KMS-11 (cell line): ENCODE data around the gene ZAP70.

Experiments used
- H2AFZ ChIP-seq: fragments of 200-600 bp; sonication (generic); 2 replicates; pipeline ENCODE4 v1.6.1; 2016; ENCODE audit warnings: antibody characterized with exemption, mixed run types, low read depth
- H3K27ac ChIP-seq: fragments of 200-600 bp; sonication (generic); 2 replicates; pipeline ENCODE4 v1.6.1; 2016; ENCODE audit warnings: mild to moderate bottlenecking, mixed run types
- H3K27me3 ChIP-seq: fragments of 200-600 bp; sonication (generic); 2 replicates; pipeline ENCODE4 v1.6.1; 2017; ENCODE audit warnings: mild to moderate bottlenecking, low read depth, mixed run types, moderate library complexity; ENCODE audit not compliant: insufficient read depth
- H3K36me3 ChIP-seq: fragments of 200-600 bp; sonication (generic); 2 replicates; pipeline ENCODE4 v1.6.1; 2017; ENCODE audit warnings: mild to moderate bottlenecking, mixed run types; ENCODE audit not compliant: insufficient read depth
- H3K4me1 ChIP-seq: fragments of 200-600 bp; sonication (generic); 2 replicates; pipeline ENCODE4 v1.6.1; 2016; ENCODE audit warnings: mild to moderate bottlenecking, low read depth, mixed run types; ENCODE audit not compliant: poor library complexity, severe bottlenecking
- H3K4me2 ChIP-seq: fragments of 200-600 bp; sonication (generic); 2 replicates; pipeline ENCODE4 v1.7.0; 2016; ENCODE audit warnings: mild to moderate bottlenecking, mixed run types
- H3K4me3 ChIP-seq: fragments of 200-600 bp; sonication (generic); IDR thresholded peaks from 2 replicates; pipeline ENCODE4 v1.6.1; 2017; ENCODE audit warnings: low read depth, low read length, mixed read lengths; ENCODE audit not compliant: insufficient read depth
- H3K79me2 ChIP-seq: fragments of 200-600 bp; sonication (generic); 2 replicates; pipeline ENCODE4 v1.6.1; 2016; ENCODE audit warnings: low read depth, mixed run types; ENCODE audit not compliant: insufficient read depth
- H3K9ac ChIP-seq: fragments of 200-600 bp; sonication (generic); 2 replicates; pipeline ENCODE4 v1.6.1; 2016; ENCODE audit warnings: mild to moderate bottlenecking, mixed run types
- H4K20me1 ChIP-seq: fragments of 200-600 bp; sonication (generic); 2 replicates; pipeline ENCODE4 v1.6.1; 2016; ENCODE audit warnings: mild to moderate bottlenecking, mixed run types; ENCODE audit not compliant: insufficient read depth
- TF ChIP-seq, protein P1 (sequence below): fragments of 200-600 bp; sonication (generic); conservative IDR thresholded peaks from 2 replicates; pipeline ENCODE4 v1.6.1; 2017; ENCODE audit warnings: low read depth, mild to moderate bottlenecking, antibody characterized with exemption, low read length, moderate library complexity, mixed read lengths

ZAP70 gene

DNA sequence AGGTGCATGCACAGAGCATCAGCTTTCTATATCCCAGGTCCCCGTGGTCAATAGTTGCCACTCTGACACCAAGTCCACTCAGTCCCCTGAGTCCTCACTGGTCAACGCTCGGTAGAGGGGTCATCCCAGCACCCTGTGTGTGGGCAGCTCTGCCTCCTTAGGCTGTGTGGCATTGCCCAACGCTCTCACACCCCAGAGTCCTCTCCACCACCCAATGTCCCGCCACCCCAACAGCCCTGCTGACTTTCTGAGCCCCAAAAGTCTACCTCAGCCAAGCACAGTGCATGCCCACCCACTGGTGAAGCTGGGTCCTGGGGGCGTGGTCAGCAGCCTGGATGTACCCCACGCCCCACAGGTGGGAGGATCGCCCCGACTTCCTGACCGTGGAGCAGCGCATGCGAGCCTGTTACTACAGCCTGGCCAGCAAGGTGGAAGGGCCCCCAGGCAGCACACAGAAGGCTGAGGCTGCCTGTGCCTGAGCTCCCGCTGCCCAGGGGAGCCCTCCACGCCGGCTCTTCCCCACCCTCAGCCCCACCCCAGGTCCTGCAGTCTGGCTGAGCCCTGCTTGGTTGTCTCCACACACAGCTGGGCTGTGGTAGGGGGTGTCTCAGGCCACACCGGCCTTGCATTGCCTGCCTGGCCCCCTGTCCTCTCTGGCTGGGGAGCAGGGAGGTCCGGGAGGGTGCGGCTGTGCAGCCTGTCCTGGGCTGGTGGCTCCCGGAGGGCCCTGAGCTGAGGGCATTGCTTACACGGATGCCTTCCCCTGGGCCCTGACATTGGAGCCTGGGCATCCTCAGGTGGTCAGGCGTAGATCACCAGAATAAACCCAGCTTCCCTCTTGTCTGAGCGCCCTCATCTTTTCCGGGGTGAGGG, 25.9 kb downstream of the ZAP70 start:
- TF ChIP-seq, protein P1, sequence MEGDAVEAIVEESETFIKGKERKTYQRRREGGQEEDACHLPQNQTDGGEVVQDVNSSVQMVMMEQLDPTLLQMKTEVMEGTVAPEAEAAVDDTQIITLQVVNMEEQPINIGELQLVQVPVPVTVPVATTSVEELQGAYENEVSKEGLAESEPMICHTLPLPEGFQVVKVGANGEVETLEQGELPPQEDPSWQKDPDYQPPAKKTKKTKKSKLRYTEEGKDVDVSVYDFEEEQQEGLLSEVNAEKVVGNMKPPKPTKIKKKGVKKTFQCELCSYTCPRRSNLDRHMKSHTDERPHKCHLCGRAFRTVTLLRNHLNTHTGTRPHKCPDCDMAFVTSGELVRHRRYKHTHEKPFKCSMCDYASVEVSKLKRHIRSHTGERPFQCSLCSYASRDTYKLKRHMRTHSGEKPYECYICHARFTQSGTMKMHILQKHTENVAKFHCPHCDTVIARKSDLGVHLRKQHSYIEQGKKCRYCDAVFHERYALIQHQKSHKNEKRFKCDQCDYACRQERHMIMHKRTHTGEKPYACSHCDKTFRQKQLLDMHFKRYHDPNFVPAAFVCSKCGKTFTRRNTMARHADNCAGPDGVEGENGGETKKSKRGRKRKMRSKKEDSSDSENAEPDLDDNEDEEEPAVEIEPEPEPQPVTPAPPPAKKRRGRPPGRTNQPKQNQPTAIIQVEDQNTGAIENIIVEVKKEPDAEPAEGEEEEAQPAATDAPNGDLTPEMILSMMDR, result no peak
- Histone ChIP-seq H3K9ac (no peak overlapping the region), H3K4me3 (no peak overlapping the region), H3K4me2 (no peak overlapping the region), H3K27me3 (no peaks in the 10 kb centered on the region), H4K20me1 (no peaks in the 10 kb centered on the region), H3K4me1 (no peaks in the 10 kb centered on the region), H3K27ac (no peak overlapping the region), H3K79me2 (no peaks in the 10 kb centered on the region), H3K36me3 (no peaks in the 10 kb centered on the region), H2AFZ (no peak overlapping the region)

DNA sequence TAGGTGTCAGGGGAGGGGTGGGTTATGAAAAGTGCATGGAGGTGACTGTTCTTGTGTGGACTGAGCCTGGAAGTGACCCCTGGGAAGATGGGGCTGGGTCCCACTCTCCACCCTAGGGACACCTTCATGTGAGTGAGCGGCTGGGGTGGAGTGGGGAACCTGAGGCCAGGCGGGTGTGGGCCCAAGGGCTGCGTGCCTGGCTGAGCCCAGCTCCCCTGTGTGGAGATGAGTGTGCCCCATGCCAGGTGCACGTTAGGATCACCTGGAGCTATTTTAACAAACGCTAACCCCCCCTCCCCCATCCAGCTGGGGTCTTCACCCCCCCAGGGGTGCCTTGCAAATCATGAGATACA, 26.5 kb downstream of the ZAP70 start:
- Histone ChIP-seq H3K36me3 (no peaks in the 10 kb centered on the region), H3K79me2 (no peaks in the 10 kb centered on the region), H3K27me3 (no peaks in the 10 kb centered on the region), H3K4me3 (no peak overlapping the region), H3K4me1 (no peaks in the 10 kb centered on the region), H4K20me1 (no peaks in the 10 kb centered on the region), H3K4me2 (no peak overlapping the region), H3K27ac (no peak overlapping the region), H3K9ac (no peak overlapping the region), H2AFZ (no peak overlapping the region)
- TF ChIP-seq, protein P1, result no peak

DNA sequence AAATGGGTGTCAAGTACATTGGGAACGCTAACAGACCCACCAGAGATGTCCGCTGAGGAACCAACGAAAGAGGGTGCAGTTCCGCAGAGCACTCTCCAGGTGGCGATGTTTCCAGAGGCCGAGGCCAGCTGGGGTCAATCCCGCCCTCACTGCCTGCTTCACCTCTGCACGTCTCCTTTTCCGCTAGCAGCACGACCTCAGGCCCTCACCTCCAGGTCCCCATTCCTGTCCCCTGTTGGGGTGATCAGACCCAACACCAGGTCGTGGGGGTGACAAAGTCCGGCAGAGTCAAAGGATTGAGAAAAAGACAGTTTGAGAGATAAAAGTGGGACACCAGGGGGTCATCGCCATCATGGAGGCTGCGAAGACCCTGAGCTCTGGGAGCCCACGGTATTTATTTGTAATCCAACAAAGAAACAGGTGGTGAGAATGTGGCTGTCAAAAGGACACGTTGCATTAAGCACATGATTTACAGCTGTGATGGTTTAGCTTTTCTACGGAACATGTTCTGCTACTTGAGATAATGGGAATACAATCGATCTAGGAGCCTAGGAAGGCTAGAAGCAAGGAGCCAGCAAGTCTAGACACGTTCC, 27.3 kb downstream of the ZAP70 start:
- no peaks in the 10 kb centered on the region for H3K27me3 ChIP-seq
- H3K4me3 ChIP-seq, result no peak overlapping the region
- TF ChIP-seq, protein P1, result peak; percentile 64
- no peaks in the 10 kb centered on the region for H3K36me3 ChIP-seq
- no peaks in the 10 kb centered on the region for H3K79me2 ChIP-seq
- H3K27ac ChIP-seq, result no peak overlapping the region
- H3K9ac ChIP-seq, result no peak overlapping the region
- H2AFZ ChIP-seq, result no peak overlapping the region
- no peaks in the 10 kb centered on the region for H4K20me1 ChIP-seq
- H3K4me1 ChIP-seq, result no peaks in the 10 kb centered on the region
- no peak overlapping the region for H3K4me2 ChIP-seq

DNA sequence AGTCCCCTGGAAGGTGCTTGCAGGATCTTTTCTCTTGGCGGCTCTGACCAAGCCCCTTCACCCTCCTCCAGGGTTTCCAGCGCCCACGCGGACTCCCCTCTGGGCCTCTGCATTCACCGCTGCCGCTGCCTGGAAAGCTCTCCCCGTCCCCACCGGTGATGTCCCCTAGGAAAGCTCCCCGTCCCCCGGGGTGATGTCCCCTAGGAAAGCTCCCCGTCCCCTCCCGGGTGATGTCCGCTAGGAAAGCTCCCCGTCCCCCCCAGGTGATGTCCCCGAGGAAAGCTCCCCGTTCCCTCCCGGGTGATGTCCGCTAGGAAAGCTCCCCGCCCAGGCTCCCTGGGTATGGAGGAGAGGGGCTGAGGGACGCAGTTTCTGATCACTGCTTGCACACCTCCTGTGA, 27.9 kb downstream of the ZAP70 start:
- H3K36me3 ChIP-seq, result no peaks in the 10 kb centered on the region
- TF ChIP-seq, protein P1, result no peak
- H4K20me1 ChIP-seq, result no peaks in the 10 kb centered on the region
- H3K4me1 ChIP-seq, result no peaks in the 10 kb centered on the region
- no peaks in the 10 kb centered on the region for H3K27me3 ChIP-seq
- H2AFZ ChIP-seq, result no peak overlapping the region
- no peak overlapping the region for H3K4me2 ChIP-seq
- H3K9ac ChIP-seq, result no peak overlapping the region
- H3K4me3 ChIP-seq, result no peak overlapping the region
- H3K27ac ChIP-seq, result no peak overlapping the region
- H3K79me2 ChIP-seq, result no peaks in the 10 kb centered on the region
